CD1c-positive myeloid dendritic cell (primary cell): ENCODE measurements around the gene ZFP3.
"Not testable (repeated sequence)": the region's sequence is repeated elsewhere in the genome, so short reads cannot be mapped to it uniquely, and the experiment has no call there.

ENCODE experiments used
- DNase-seq: peaks from one replicate; pipeline ENCODE4 v3.0.0-alpha.2; 2016; ENCODE audit errors: extremely low spot score

The ZFP3 gene

DNA sequence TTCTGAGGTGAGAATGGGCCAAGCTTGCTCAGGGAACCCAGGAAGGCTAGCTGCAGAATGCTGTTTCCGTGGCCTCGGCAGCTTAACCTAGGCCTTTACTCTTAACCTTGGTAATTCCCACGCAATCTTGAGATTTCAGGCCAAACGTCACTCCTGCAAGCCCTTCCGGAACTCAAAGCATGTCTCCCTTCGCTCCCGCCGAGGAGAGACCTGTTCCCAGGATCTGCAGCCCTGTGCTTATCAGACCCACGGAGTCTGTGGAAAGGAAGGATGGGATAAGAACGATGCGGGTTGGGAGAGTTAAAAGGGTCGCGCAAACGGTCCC, 524 bp upstream of the ZFP3 start:
- DNase-seq = no peak

GRCh38 chr17:5080591-5080990, 2.3 kb downstream of the ZFP3 start:
- no peak for DNase-seq

DNA sequence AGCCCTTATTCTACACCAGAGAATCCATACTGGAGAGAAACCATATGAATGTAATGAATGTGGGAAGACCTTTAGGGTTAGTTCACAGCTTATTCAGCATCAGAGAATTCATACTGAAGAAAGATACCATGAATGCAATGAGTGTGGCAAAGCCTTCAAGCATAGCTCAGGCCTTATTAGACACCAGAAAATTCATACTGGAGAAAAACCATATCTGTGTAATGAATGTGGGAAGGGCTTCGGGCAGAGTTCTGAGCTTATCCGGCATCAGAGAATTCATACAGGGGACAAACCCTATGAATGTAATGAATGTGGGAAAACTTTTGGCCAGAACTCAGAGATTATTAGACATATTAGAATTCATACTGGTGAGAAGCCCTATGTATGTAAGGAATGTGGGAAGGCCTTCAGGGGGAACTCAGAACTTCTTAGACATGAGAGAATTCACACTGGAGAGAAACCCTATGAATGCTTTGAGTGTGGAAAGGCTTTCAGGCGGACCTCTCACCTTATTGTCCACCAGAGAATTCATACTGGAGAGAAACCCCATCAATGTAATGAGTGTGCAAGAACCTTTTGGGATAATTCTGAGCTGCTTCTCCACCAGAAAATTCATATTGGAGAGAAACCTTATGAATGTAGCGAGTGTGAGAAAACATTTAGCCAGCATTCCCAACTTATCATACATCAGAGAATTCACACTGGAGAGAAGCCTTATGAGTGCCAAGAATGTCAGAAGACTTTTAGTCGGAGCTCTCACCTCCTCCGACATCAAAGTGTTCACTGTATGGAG, 14.1 kb downstream of the ZFP3 start:
- DNase-seq = no peak

GRCh38 chr17:5096731-5097100, 18.4 kb downstream of the ZFP3 start:
- peak; percentile 41 for DNase-seq

DNA sequence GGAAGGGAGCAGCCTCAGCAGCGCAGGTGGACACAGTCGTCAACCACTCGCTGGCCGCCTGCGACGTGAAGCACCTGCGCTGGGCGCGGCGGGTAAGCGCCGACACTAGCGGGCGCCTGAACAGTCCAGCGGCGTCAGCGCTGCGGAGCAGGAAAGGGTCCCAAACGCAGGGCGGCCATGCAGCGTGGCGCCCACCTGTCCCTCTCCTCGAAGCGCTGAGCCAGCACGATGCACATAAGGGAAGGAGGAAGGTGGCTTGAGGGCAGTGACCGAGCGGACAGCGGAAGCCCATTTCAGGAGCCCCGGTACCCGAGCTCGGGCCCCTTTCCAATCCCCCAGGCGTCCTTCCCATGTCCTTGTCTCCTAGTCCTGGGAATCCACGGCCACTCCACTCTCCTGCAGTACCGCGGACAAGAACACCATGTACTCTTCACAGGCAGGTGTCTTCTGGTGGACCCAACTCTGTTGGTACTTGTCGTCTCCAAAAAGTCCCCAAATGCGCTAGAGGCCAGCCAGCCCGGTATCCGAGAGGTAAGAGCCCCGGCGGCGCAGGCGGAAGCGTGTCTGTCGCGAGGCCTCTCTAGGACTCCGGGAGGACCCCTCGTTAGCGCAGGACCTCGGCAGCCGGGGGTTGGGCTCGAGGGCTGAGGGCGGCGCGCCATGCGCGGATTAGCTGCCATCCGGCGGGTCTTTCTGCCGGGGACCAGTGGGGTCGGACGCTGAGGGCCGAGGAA, 19.0 kb downstream of the ZFP3 start:
- peak; percentile 18 for DNase-seq

- DNase-seq = no peak
These were observed 21.0 kb downstream of the ZFP3 start for GRCh38 chr17:5099271-5099670.

- DNase-seq = no peak
These were observed 22.6 kb downstream of the ZFP3 start for GRCh38 chr17:5100832-5101231.

DNA sequence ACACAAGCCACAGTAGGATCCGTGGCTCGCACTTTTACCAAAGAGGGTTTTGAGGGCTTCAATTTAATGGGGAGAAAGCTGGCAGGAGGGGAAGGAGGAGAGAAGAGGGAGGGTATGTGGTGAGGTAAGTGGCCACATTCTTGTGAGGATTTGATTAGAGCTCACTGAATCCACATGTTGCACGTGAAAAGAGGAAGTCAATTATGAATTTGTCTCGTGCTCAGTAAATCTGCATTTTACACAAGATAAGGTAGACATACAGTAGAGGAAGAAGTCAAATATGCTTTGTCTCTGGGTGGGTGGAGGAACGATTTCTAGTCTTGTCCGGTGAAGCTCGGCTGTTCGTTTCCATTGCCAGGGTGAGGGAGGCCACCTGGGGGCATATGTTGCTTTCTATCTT, 32.5 kb downstream of the ZFP3 start:
- peak; percentile 63 for DNase-seq

- peak; percentile 98 for DNase-seq
These were observed 33.3 kb downstream of the ZFP3 start, which contains the start of gene ZNF232 for GRCh38 chr17:5111402-5112204. Gene ZNF232, minus strand, starts transcription at chr17:5111878. Its CDS starts 56 bp downstream, at chr17:5111822.

DNA sequence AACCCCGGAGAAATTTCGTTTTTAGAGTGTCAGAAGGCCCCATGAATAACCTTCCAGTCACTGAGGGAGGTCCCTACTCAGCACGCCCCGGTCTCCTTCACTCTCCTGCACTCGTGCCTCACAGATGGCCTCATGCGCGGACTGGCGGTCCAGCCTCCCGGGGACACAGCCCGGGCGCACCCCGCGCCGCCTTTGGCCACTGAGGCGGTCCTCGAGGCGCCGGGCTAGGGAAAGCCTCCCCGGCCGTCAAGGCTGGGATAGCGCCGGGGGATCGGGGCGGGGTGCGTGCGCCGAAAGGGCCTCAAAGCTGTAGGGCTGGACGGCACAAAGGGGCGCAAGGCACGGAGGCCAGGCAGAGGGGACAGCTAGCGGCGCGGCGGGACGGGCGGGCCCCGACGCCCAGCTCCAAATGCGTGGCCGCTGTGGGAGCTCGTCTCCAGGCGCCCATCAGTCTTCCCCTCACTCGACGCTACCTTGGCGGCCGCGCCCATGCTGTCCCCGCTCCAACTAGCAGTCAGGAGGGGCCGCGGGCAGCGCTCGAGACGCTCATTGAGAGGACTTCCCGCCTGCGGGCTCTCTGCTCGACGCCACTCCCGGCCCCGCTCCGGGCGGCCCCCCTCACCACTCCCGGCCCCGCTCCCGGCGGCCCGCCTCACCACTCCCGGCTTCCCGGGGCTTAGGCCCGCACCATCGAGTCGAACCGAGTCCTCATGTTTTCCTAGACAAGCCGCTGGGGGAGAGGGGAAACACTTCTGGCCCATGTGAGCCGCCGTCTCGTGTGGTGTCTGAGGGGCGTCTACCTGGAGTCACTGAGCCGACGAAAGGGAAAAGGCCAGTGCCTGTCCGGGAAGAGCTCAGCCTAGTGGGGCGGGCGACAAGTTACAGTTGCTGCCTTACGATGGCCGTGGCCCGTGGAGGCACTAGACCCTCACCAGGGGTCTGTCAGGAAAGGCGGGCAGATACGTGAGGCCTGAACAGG, 37.7 kb downstream of the ZFP3 start, which contains the start of gene USP6:
TSS of gene USP6 (plus strand) at position 360 of the 979 bp plus-strand sequence. CDS start 14,336 bp downstream, outside the sequence.
- DNase-seq = no peak

DNA sequence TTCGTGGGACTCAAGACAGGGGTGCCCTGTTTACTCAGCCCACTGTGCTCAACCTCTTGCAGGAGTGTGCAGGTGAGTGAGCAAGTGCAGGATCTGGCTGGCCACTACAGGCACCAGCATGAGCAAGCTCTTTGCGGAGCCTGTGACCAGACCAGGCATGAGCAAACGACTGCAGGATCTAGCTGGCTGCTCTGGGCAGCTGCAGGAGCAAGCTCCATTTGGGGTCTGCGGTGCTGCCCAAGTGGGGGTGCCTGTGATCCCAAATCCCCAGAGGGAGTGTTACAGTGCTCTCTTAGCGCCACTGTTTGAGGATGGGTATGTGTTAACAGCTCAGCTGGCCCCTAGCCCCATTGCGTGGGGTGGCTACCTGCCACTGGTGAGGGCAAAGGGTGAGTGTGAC, 40.0 kb downstream of the ZFP3 start:
- DNase-seq = no peak

DNA sequence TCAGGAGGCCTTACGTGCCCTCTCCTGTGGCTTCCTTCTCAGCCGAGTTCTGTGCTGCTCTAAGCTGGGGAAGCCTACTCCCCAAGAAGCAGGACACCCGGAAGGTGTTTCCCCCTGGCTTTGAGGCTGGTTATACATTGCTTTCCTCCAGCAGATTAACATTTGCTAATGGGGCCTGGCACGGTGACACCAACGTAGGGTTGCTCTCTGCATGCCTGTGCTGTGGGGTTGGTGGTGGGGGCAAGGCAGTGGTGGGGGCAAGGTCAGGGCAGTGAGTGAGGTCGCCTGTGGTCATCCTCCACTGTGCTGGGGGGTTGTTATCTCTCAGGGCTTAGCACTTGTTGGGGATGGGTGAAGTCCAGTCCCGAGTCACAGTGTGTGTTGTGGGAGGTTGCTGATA, 41.8 kb downstream of the ZFP3 start:
- DNase-seq = no peak

DNA sequence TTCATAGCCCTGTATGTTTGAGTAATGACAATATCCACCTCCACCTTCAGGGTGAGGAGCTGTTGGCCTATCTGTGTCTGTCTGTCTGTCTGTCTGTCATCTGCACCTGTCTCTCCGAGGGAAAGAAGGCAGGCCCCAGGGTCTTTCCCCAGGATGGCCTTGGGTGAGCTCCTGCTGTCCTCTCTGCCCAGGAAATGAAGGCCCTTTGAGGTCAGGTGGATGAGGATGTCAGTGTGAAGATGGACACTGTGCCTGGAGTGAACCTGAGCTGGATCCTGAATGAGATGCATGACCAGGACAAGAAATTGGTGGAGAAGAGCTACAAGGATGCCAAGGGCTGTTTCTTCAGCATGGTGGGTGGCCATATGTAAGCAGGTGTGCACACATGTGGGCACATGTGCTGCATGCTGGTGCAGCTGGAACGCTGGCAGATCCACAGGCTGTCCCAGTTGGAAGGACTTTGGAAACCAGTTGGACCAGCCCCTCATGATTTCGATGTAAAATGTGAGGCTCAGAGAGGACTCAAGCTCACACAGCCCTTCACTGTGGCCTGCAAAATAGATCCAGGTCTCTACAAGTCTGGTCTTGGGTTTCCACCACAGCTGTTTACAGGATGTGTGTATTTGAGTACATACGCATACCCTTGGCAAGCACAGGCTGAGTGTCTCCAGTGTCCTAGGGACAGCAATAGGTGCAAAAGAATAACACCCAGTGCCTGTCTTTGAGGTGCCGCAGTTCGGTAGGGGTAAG, 42.3 kb downstream of the ZFP3 start:
- not testable (repeated sequence) for DNase-seq

GRCh38 chr17:5121186-5121841, 43.0 kb downstream of the ZFP3 start:
- no peak for DNase-seq

DNA sequence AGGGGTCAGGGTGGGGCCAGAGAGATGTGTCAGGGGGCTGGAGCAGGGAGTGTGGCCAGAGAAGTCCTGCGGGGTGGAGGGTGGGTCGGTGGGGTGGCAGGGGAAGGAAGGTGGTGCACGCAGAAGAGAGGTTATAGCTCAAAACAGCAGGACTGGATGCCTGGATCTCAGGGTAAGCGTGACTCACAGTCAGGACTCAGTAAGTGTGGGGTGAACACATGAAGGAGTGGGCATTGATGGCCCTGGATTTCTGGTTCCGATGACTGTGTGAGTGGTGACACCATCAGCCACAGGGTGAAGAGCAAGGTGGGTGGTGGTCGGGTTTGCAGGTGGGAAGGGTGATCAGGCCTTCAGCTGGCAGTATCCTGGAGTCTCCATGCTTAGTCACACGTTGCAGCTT, 43.8 kb downstream of the ZFP3 start:
- not testable (repeated sequence) for DNase-seq

GRCh38 chr17:5122586-5123342, 44.5 kb downstream of the ZFP3 start:
- peak; percentile 33 for DNase-seq

- DNase-seq = no peak
These were observed 45.3 kb downstream of the ZFP3 start for GRCh38 chr17:5123343-5124124.

DNA sequence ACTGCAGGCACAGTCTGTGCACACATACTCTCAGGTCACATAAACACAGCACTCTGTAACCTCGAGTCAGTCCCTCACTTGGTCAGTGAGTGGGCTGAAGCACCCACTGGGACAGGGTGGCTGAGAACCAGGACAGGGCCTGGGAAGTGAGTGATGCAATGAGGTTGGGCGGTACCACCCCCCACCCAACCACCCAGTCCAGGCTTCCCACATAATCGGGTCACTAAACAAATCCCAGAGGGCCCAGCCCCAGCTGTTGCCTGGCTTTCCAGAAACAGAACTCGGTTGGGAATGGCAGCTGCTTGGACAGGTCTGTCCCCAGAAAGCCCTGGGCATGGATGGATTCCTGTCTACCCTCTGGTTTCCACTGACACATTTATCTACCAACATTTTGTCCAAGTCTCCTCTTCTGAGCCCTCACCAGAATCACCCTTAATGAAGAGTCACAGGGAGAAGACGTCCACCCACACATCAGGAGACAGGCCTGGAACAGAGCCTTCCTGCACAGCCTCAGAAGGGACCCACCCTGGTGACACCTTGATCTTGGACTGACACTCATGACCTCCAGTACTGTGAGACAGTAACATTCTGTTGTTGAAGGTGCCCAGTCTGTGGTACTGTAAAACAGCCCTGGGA, 46.0 kb downstream of the ZFP3 start:
- not testable (repeated sequence) for DNase-seq
